Measurements from ENCODE around the gene PLEKHG1.
A peak's percentile ranks its signal among the peaks of the same experiment; 100 is the strongest.

The PLEKHG1 gene

GRCh38 chr6:150599199-150600009 lies at the start of gene PLEKHG1:
TSS of gene PLEKHG1 (plus strand) at chr6:150599885. CDS start at chr6:150733682, 133,797 bp downstream.
- no peak for DNase-seq (ENCODE audit: low read depth)

GRCh38 chr6:150550244-150550643 lies 49.4 kb upstream of the PLEKHG1 start:
- DNase-seq (ENCODE audit: low read depth) = no peak

- DNase-seq (ENCODE audit: low read depth) = no peak
Measured at GRCh38 chr6:150557043-150557599, 42.6 kb upstream of the PLEKHG1 start.

- DNase-seq (ENCODE audit: low read depth) = peak; percentile 71
Measured at GRCh38 chr6:150560004-150560883, 39.4 kb upstream of the PLEKHG1 start.

GRCh38 chr6:150560884-150561219 lies 38.8 kb upstream of the PLEKHG1 start:
- DNase-seq (ENCODE audit: low read depth) = no peak

- no peak for DNase-seq (ENCODE audit: low read depth)
Measured at GRCh38 chr6:150565945-150566344, 33.7 kb upstream of the PLEKHG1 start.

- DNase-seq (ENCODE audit: low read depth) = no peak
Measured at GRCh38 chr6:150566486-150566885, 33.2 kb upstream of the PLEKHG1 start.

GRCh38 chr6:150567380-150567779 lies 32.3 kb upstream of the PLEKHG1 start:
- no peak for DNase-seq (ENCODE audit: low read depth)

- no peak for DNase-seq (ENCODE audit: low read depth)
Measured at GRCh38 chr6:150567823-150568383, 31.8 kb upstream of the PLEKHG1 start.

GRCh38 chr6:150568560-150568959 lies 31.1 kb upstream of the PLEKHG1 start:
- DNase-seq (ENCODE audit: low read depth) = no peak

GRCh38 chr6:150569161-150569560 lies 30.5 kb upstream of the PLEKHG1 start:
- no peak for DNase-seq (ENCODE audit: low read depth)

GRCh38 chr6:150573041-150573681 lies 26.5 kb upstream of the PLEKHG1 start:
- peak; percentile 52 for DNase-seq (ENCODE audit: low read depth)

- DNase-seq (ENCODE audit: low read depth) = no peak
Measured at GRCh38 chr6:150575836-150576235, 23.8 kb upstream of the PLEKHG1 start.

- no peak for DNase-seq (ENCODE audit: low read depth)
Measured at GRCh38 chr6:150576651-150577226, 22.9 kb upstream of the PLEKHG1 start.

- no peak for DNase-seq (ENCODE audit: low read depth)
Measured at GRCh38 chr6:150579611-150580010, 20.1 kb upstream of the PLEKHG1 start.

- DNase-seq (ENCODE audit: low read depth) = no peak
Measured at GRCh38 chr6:150580489-150580888, 19.2 kb upstream of the PLEKHG1 start.

- DNase-seq (ENCODE audit: low read depth) = no peak
Measured at GRCh38 chr6:150584065-150584464, 15.6 kb upstream of the PLEKHG1 start.

GRCh38 chr6:150584596-150584995 lies 15.1 kb upstream of the PLEKHG1 start:
- DNase-seq (ENCODE audit: low read depth) = no peak

- DNase-seq (ENCODE audit: low read depth) = no peak
Measured at GRCh38 chr6:150586850-150587359, 12.8 kb upstream of the PLEKHG1 start.

GRCh38 chr6:150587637-150588036 lies 12.0 kb upstream of the PLEKHG1 start:
- no peak for DNase-seq (ENCODE audit: low read depth)

GRCh38 chr6:150588888-150589499 lies 10.7 kb upstream of the PLEKHG1 start:
- DNase-seq (ENCODE audit: low read depth) = no peak

Data from CMK (cell line).